IPS-NIHi7 (cell line): Measurements from ENCODE around the gene ZNF681.
"Not testable (repeated sequence)": the region's sequence is repeated elsewhere in the genome, so short reads cannot be mapped to it uniquely, and the experiment has no call there.

Source experiments
- DNase-seq: peaks from one replicate; pipeline ENCODE4 v3.0.0; 2012; ENCODE audit warnings: mixed read lengths; ENCODE audit errors: extremely low spot score

ZNF681 gene

DNA sequence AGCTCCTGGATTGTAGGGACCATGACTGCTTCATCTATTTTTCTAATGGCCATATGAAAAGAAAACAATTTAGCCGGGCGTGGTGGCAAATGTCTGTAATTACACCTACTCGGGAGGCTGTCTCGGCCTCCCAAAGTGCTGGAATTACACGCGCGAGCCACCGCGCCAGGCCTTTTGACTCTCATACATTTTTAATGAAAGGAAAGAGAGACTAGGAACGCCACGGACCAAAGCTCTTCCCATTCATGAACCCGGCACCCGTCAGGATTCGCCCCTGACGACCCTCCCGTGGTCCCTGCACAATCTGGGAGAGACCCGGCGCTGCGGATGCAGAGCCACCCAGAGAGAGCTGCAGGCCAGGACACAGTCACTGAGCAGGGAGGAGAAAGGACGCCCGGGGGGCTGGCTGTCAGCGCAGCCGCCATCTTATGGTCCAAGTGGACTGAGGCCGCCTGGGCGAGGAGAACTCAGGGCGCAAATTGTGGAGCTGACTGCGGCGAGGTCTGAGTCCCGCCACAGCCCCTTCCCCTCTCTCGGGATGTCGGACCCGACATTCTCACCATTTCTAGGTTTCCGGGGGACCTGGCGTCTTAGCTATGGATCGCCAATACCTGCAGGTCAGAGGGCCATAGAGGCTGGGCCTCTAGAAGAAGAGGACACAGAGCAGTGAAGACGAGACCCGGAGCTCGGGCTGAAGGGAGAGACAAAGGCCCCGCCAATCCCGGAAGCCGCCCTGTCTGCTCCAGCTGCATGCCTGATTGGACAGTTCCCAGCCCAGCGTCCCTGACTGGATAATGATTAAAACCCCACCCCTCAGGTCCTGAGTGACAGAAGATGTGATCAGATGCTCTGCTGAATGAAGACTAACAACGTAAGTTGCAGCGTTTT, at the start of gene ZNF681:
Gene ZNF681 (minus strand): TSS at position 705 of the 888 bp plus-strand sequence. CDS start 142 bp downstream, at position 563.
- peak; percentile 81 for DNase-seq

DNA sequence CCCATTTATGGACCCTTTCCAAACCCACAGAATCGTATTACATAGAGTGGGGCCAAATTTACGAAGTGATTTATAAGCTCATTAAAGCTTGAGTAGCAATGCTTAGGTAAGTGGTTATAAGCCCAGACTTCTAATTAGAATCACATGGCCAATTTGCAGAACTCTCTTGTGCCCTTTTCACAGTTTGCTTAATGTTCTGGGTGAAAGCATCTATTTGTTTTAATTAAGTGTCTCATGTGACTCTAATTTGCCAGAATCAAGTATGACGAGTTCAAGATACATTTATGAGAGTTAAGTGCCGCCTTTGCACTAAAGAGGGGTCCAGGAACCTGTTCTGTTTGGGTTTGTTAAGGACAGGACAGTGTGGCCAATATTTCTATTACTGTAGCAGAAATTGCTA, 46.0 kb upstream of the ZNF681 start:
- DNase-seq = no peak

DNA sequence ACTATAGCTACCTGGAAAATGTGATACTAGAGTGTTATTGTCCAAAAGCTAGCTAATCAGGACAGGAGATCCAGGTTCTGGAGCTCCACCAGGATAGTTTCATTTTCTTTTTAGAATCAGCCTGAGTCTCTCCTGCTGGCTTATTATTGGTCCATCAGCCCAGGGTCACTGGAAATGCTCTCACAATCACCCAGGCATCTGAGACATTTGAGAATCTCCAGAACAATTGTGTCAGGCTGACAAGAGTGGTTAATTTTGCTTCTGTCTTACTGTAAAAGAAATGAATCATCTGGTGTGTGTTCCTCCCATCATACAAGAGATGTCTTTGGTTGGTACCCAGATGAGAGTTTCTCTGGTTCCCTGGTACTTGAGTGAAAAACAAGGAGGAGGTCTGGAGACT, 43.6 kb upstream of the ZNF681 start:
- no peak for DNase-seq

DNA sequence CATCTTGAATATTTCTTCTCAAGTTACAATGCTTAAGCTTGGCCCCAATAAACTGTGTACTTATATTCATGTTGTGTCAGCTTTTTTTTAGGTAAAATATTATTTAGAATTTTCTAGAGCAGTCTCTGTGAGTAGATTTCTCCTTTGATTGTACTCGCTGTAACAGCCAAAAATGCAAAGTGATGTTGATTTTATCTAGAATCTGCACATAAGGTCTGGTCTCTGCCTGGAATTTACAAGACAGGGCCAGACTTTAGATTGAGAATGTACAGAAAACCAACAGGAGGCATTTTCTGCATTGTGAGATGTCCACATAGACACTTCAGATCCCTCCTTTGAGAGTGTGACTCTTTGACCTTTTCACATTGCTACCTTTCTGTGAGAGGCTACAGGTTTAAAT, 43.1 kb upstream of the ZNF681 start:
- DNase-seq = no peak

DNA sequence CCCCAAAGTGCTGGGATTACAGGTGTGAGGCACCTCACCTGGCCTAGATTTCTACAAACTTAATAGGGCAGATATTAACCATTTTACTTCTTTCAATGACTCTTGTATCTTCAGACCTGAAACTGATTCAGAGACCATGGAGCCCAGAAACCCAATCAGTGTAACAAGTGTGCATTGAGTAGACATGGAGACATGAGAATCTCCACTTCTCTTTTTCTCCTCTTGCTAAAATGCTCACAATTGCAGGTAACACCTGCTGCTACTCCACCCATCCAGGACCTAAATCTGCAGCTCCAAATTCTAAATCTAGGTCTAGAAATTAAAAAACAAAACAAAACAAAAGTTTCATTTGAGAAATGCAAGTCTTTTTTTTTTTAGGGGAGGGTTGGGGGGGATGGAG, 42.2 kb upstream of the ZNF681 start:
- no peak for DNase-seq

DNA sequence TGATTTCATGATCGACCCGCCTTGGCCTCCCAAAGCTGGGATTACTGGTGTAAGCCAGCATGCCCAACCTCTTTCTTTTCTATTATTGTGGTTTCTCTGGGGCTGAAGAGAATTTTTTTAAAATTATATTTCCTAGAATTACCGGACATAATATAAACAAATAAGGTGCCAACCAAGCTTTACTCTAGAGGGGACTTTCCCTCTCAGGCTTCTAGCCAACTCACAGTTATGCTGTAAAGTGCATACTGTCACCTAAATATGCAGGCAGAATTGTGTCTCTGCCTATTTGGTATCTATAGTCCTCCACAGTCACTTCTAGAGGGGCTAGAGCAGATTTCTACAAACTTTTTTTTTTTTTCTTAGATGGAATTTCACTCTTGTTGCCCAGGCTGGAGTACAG, 41.6 kb upstream of the ZNF681 start:
- DNase-seq = no peak

DNA sequence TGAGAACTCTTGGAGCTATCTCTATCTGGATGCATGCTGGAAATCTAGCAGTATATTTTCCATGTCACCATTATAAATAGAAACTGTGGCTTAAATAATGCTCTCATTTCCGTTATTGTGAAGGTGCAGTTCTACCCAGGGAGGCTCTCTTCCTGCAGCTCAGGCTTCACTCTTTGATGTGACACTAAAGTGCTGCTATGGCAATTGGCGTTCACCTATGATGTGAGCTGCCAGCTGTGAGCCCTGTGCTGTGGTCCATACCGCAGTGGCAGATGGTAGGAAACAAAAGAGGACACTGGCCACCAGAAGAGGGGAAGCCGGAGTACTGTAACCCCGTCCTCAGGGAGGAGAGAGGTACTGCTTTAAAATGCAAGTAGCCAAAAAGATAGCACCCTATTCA, 40.6 kb upstream of the ZNF681 start:
- DNase-seq = no peak

DNA sequence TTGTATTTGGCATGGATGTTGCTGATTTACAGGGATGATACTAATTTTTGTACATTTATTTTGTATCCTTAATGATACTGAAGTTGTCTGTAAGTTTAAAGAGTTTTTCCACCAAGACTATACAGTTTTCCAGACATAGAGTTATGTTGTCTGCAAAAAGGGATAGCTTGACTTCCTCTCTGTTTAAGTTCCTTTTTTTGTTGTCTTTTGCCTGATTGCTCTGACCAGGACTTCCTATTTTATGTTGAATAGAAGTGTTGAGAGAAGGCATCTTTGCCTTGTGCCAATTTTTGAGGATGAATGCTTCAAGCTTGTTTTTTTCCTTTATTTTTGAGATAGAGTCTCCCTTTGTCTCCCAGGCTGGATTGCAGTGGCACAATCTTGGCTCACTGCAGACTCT, 36.8 kb upstream of the ZNF681 start:
- no peak for DNase-seq

DNA sequence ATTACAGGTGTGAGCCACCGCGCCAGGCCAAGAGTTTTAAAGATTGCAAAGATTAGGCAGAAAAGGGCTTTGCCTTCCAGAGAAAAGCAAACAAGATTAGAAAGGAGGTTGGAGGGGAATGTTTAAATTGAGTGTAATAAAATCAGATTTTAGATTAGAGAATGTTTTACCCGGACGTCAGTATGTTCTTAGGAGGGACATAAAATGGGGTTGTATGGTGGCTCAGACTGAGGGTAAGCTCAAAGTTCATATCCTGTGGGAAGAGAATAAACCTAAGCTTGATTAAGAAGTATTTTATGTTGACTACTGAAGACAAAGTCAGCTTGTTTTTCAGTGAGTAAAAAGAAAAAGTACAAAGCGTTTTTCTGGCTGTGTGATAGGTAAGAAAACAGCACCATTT, 34.1 kb upstream of the ZNF681 start:
- no peak for DNase-seq

DNA sequence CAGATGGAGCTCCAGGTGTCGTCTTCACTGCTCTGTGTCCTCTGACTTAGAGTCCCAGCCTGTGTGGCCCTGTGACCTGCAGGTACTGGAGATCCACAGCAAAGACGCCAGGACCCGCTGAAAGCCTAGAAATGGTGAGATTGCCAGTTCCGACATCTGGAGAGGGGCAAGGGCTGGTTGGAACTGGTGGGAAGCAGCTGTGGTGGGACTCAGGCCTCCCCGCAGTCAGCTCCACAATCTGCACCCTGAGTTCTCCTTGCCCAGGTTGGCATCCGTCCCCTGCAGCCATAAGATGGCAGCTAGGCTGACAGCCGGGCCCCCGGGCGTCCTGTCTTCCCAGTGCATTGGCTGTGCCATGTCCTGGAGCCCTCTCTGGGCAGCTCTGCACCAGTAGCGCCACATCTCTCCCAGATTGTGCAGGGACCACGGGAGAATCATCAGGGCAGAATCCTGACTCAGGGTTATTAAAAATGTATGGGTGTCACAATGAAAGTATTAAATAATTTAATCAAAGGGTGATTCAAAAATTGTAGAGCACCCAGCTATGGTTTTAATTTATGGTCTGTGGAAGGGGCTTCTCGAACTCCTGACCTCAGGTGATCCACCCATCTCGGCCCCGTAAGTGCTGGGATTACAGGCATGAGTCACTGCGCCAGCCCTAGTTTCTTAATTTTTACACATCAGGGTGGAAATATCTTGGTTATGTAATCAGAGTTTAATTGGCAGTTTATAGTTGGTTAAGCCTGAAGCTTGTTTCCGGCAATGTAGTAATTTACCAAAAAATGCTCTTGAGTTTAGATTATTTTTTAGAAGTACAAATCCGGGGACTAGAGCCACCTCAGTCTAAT, 32.2 kb upstream of the ZNF681 start:
- DNase-seq = no peak

DNA sequence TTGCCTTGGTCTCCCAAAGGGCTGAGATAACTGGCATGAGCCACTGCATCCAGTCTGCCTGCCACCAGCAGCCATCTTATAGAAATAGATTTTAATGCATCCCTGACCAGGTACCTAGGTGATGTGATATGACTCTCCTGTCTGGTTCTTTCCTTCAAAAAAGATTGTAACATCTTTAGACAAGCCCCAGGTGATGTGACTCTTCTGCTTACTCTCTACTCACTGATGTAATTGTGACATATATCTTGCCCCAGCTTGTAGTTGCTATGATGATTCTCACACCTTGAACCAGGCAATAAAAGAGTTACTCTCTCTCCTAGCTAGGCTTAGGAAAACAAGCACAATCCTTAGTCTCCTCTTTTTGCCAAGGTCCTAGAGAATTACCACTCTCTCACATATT, 30.6 kb upstream of the ZNF681 start:
- no peak for DNase-seq

DNA sequence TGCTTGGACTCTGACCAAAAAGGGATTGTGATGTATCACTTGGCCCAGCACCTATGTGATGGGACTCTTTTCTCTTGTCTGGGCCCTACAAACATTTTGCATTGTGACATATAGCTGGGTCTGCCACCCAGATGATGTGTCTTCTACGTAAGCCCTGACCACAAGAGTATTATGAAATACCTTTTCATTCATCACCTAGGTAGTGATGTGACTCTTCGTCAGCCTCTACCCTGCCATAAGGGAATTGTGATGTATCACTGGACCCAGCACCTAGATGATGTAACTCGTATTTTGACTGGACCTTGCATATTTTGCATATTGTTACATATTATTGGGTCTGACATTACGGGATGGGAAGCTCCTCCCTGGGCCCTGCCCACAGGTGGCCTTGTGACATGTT, 29.7 kb upstream of the ZNF681 start:
- no peak for DNase-seq

DNA sequence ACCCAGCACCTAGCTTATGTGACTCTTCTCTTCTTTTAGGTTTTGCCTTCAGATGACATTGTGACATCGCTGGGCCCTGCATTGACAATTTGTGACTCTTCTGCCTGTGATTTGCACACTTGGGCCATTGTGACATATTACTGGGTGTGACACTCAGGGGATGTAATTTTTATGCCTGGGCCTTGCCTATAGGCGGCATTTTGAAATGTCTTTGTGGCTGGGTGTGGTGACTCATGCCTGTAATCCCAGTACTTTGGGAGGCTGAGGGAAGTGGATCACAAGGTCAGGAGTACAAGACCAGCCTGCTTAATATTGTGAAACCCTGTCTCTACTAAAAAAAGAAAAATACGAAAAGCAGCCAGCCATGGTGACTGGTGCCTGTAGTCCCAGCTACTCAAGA, 28.4 kb upstream of the ZNF681 start:
- DNase-seq = no peak

DNA sequence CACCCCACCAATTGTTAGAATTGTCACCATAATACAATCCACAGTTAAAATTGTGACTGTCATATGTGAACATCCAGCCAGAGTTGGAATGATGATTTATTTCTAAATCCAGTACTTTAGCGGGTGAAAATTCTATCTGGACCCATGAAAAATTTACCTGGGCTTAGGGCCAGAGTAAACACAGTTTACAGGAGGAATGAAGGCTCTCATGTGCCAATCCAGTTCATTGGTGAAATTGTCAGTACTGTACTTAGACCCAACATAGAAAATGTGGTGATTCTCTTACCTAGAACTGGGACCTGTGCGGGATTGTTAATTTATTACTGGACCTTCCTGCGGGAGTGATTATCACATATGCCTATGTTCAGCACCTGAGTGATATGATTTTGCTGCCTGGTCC, 27.3 kb upstream of the ZNF681 start:
- DNase-seq = no peak

DNA sequence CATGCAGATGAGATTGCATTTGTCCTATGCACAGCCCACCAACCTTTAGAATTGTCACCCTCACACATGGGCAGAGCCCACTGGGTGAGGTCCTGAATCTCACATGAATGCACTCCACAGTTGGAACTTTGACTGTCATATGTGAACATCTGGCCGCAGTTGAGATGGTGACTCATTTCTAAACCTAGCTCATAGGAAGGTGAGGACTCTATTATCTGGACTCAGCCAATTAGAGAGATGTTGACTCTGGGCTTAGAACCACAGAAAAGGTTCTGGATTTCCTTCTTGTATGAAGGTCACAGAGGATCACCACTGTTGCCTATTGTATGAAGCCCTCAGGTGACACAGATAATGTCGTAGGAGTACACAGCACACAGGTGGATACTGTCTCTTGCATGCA, 25.6 kb upstream of the ZNF681 start:
- no peak for DNase-seq

DNA sequence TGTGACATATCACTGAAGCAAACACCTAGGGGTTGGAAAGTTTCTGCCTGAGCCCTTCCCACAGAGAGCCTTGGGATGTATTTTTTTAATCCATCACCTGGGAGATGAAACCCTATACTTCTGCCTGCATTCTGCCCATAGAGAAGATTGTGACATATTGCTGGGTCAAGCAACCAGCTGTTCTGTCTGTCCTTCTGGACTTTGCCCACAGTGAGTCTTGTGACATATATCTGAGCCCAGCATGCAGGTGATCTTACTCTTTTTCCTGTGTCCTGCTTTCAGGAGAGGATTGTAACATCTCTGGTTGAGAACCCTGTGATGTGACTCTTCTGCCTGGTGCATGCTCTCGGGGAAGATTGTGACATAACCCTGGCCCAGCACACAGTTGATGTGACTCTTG, 24.9 kb upstream of the ZNF681 start:
- DNase-seq = no peak

DNA sequence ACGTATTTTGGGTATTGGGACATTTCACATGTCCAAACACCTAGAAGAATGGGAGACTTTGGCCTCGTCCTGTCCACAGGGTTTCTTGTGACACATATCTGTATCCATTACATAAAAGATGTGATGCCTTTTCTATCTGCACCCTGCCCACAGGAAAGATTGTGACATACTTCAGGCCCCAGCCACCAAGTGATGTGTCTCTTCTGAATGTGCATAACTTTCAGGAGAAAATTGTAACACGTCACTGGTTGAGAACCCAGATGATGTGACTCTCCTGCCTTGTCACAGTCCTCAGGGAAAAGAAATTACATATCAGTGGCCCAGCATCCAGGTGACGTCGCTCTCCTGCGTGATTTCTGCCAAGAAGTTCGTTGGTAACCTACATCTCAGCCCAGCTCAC, 21.0 kb upstream of the ZNF681 start:
- DNase-seq = no peak

DNA sequence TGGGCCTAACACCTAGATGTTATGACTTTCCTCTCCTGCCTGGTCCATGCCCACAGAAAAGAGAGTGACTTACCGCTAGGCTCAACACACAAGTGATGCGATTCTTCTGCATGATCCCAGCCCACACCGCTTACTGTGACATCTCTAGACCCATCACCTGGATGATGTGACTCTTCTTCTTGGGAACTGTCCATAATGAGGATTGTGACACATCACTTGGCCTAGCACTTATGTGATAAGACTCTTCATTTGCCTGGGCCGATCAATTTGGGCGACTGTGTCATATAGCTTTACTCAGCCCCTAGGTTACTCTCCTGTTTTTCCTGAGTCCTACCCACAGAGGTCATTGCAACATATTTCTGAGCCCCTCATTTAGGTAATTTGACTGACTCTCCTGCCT, 19.9 kb upstream of the ZNF681 start:
- no peak for DNase-seq

DNA sequence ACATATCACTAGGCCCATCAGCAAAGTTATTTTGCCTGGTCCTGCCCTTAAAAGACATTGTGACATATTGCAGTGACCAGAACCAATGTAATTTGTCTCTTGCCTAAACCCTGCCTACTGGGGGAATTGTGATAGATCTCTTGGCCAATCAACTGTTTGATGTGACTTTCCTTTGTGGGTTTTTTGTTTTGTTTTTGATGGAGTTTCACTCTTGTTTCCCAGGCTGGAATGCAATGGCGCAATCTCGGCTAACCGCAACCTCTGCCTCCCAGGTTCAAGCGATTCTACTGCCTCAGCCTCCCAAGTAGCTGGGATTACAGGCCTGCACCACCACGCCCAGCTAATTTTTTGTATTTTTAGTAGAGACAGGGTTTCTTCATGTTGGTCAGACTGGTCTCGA, 19.3 kb upstream of the ZNF681 start:
- not testable (repeated sequence) for DNase-seq

DNA sequence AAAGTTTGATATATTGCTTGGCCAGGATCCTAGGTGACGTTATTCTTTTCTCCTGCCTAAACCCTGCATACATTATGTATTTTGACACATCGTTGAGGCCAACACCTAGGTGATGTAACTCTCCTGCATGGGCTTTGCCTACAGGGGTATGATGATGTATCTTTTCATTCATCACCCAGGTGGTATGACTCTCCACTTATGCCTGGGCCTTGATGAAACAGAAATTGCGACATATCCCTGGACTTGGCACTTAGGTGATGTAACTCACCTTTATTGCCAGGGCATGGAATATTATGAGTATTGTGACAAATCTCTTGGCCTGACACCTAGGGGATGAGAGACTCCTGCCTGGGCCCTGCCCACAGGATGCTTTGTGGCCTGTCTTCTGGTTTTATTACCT, 18.5 kb upstream of the ZNF681 start:
- no peak for DNase-seq

DNA sequence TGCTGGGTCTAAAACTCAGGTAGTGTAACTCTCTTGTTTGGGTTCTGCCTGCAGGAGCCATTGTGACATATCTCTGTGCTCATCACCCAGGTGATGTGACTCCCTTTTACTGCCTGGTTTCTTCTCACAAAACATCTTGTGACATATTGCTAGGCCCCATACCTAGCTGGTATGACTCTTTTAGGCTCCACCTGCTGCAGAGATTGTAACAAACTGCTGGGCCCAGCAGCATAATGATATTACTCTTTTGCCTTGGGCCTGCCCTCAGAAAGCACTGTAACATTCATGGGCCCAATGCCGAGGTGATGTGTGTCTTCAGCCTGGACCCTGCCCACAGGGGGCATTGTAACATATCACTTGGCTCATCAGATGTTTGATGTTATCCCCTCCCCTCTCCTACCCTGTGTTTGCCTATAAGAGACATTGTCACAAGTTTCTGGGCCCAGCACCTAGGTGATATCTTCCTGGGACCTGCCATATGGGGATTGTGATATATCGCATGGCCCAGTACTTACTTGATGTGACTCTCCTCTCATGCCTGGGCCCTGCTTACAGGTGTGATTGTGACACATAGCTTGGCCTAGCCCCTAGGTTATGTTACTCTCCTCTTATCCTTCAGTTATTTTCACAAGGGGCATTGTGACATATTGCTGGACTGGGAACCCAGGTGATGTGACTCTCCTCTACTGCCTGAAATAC, 18.0 kb upstream of the ZNF681 start:
- DNase-seq = no peak

DNA sequence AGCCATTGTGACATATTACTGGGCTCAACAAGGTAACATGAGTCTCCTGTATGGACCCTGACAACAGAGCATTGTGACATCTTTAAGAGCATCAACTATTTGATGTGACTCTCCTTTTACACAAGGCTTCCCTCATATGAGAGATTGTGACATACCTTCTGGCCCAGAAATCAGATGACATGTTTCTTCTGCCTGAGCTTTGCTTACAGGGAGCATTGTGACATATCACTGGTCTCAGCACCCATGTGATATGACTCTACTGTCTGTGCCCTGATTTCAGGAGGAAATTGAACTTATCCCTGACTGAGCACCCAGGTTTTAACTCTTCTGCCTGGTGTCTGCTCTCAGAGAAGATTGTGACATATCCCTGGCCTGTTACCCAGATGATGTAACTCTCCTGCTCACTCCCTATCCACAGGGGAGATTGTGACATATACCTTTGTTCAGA, 15.9 kb upstream of the ZNF681 start:
- no peak for DNase-seq
